Right forelimb (tissue), 1 donor: ENCODE results near the gene VCAN.
"Not testable (repeated sequence)": the region's sequence is repeated elsewhere in the genome, so short reads cannot be mapped to it uniquely, and the experiment has no call there.

ENCODE experiments used
- DNase-seq: peaks from one replicate; pipeline ENCODE4 v3.0.0-alpha.2; 2018

Gene VCAN

GRCh38 chr5:83471405-83472212, at the start of gene VCAN:
VCAN (plus strand) TSS chr5:83471744; CDS start chr5:83483519, 11,775 bp downstream.
- DNase-seq = peak; percentile 91

- DNase-seq = no peak
Observed at GRCh38 chr5:83422284-83422683, 49.3 kb upstream of the VCAN start.

- DNase-seq = no peak
Observed at GRCh38 chr5:83426855-83427254, 44.7 kb upstream of the VCAN start.

- no peak for DNase-seq
Observed at GRCh38 chr5:83428126-83428525, 43.4 kb upstream of the VCAN start.

- DNase-seq = no peak
Observed at GRCh38 chr5:83428890-83429289, 42.7 kb upstream of the VCAN start.

GRCh38 chr5:83430130-83431010, 41.2 kb upstream of the VCAN start:
- DNase-seq = peak; percentile 45

GRCh38 chr5:83433891-83434290, 37.7 kb upstream of the VCAN start:
- DNase-seq = no peak

GRCh38 chr5:83434946-83435345, 36.6 kb upstream of the VCAN start:
- no peak for DNase-seq

GRCh38 chr5:83436276-83436675, 35.3 kb upstream of the VCAN start:
- no peak for DNase-seq

- not testable (repeated sequence) for DNase-seq
Observed at GRCh38 chr5:83437697-83438096, 33.8 kb upstream of the VCAN start.

GRCh38 chr5:83440826-83441225, 30.7 kb upstream of the VCAN start:
- DNase-seq = no peak

GRCh38 chr5:83441747-83442146, 29.8 kb upstream of the VCAN start:
- no peak for DNase-seq

- no peak for DNase-seq
Observed at GRCh38 chr5:83443534-83443933, 28.0 kb upstream of the VCAN start.

GRCh38 chr5:83444445-83444844, 27.1 kb upstream of the VCAN start:
- no peak for DNase-seq

GRCh38 chr5:83446253-83446947, 25.1 kb upstream of the VCAN start:
- no peak for DNase-seq

GRCh38 chr5:83447533-83447932, 24.0 kb upstream of the VCAN start:
- DNase-seq = no peak

GRCh38 chr5:83450183-83450966, 21.2 kb upstream of the VCAN start:
- DNase-seq = no peak

GRCh38 chr5:83450967-83451248, 20.6 kb upstream of the VCAN start:
- no peak for DNase-seq

- no peak for DNase-seq
Observed at GRCh38 chr5:83451955-83452354, 19.6 kb upstream of the VCAN start.

- no peak for DNase-seq
Observed at GRCh38 chr5:83453937-83454336, 17.6 kb upstream of the VCAN start.

- DNase-seq = no peak
Observed at GRCh38 chr5:83464261-83464660, 7.3 kb upstream of the VCAN start.

- DNase-seq = peak; percentile 58
Observed at GRCh38 chr5:83467371-83468035, 4.0 kb upstream of the VCAN start.
